SK-N-MC (cell line): Measurements from ENCODE around the gene SLC6A9.

Experiments
- DNase-seq: peaks from one replicate; pipeline ENCODE4 v3.0.0-alpha.2; 2011; ENCODE audit warnings: low read depth, low spot score
- H3K27ac ChIP-seq: fragments of 200-600 bp; sonication (generic); 2 replicates; pipeline ENCODE4 v1.5.1; 2016; ENCODE audit warnings: mixed run types
- H3K36me3 ChIP-seq: fragments of 200-600 bp; sonication (generic); 2 replicates; pipeline ENCODE4 v1.6.1; 2017; ENCODE audit warnings: antibody characterized with exemption, low read length, mixed read lengths; ENCODE audit not compliant: insufficient read depth
- H3K4me3 ChIP-seq: fragments of 200-600 bp; sonication (generic); 2 replicates; pipeline ENCODE4 v1.5.1; 2016
- H3K9ac ChIP-seq: fragments of 200-600 bp; sonication (generic); 2 replicates; pipeline ENCODE4 v1.8.0; 2017; ENCODE audit warnings: mixed run types, mixed read lengths; ENCODE audit not compliant: insufficient read length
- H3K9me3 ChIP-seq: fragments of 200-600 bp; sonication (generic); 2 replicates; pipeline ENCODE4 v1.6.1; 2017; ENCODE audit warnings: low read depth, mild to moderate bottlenecking, antibody characterized with exemption, low read length, moderate library complexity, mixed read lengths
- EZH2 ChIP-seq: fragments of 200-600 bp; sonication (generic); IDR thresholded peaks from one replicate; pipeline ENCODE4 v1.6.1; 2017; ENCODE audit warnings: antibody characterized with exemption
- FOXP2 ChIP-seq: optimal IDR thresholded peaks from 2 replicates; pipeline ENCODE3; 2011; ENCODE audit warnings: mild to moderate bottlenecking, moderate library complexity; ENCODE audit not compliant: insufficient read depth; ENCODE audit errors: extremely low read length, control extremely low read depth
- POLR2AphosphoS5 ChIP-seq: IDR thresholded peaks from 2 replicates; pipeline ENCODE4 v1.6.1; 2012; ENCODE audit warnings: mild to moderate bottlenecking, low read depth, low read length, borderline replicate concordance

The SLC6A9 gene

DNA sequence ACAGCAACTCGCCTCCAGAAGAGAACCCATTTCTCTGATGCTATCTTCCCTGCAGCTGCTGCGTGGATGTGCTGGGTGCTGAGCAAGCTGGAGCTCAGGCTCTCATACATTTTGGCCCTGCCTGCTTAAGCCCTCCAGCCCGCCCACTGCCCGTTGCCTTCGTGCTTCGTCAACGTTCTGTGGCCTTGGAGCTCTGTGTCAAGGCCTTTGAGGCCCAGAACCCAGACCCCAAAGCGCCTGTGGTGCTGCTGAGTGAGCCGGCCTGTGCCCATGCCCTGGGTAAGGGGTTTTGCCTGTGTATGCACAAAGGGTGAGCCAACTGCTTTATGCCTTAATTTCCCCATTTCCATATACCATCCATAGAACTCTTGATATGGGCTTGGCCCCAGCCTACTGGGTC lies 60.4 kb downstream of the SLC6A9 start:
- Histone ChIP-seq H3K36me3 (peaks cover 7% of the 10 kb centered on the region; the same call in 1 of the 2 replicates), H3K9ac (no peak overlapping the region), H3K27ac (no peak overlapping the region), H3K4me3 (peak overlapping the region; percentile 91), H3K9me3 (no peaks in the 10 kb centered on the region)
- no peak for TF ChIP-seq FOXP2
- no peak for TF ChIP-seq POLR2AphosphoS5
- no peak for TF ChIP-seq EZH2
- DNase-seq = no peak

GRCh38 chr1:43970502-43970901 lies 60.8 kb downstream of the SLC6A9 start:
- TF ChIP-seq EZH2 = no peak
- TF ChIP-seq POLR2AphosphoS5 = no peak
- TF ChIP-seq FOXP2 = no peak
- H3K9ac ChIP-seq = peak overlapping the region; percentile 76
- no peak for DNase-seq
- peaks cover 6% of the 10 kb centered on the region; the same call in 1 of the 2 replicates for H3K36me3 ChIP-seq
- no peak overlapping the region for H3K27ac ChIP-seq
- H3K9me3 ChIP-seq = no peaks in the 10 kb centered on the region
- H3K4me3 ChIP-seq = peak overlapping the region; percentile 91

- peak; percentile 83 for DNase-seq
- Histone ChIP-seq H3K36me3 (peaks cover 6% of the 10 kb centered on the region; the same call in 1 of the 2 replicates), H3K9ac (peak within 1 kb of the TSS; percentile 76), H3K27ac (no peak within 1 kb of the TSS), H3K4me3 (peak within 1 kb of the TSS; percentile 91), H3K9me3 (no peaks in the 10 kb centered on the region)
- peak; percentile 67; the same call in 1 of the 2 replicates for TF ChIP-seq POLR2AphosphoS5
- no peak for TF ChIP-seq FOXP2
- no peak for TF ChIP-seq EZH2
These were observed 61.4 kb downstream of the SLC6A9 start, which contains the start of gene DPH2 for GRCh38 chr1:43969746-43970466. TSS of gene DPH2 (plus strand) at chr1:43970010. CDS start at chr1:43970176, 166 bp downstream.

GRCh38 chr1:43969416-43969745 lies 61.9 kb downstream of the SLC6A9 start:
- DNase-seq = no peak
- TF ChIP-seq FOXP2 (no peak), POLR2AphosphoS5 (no peak), EZH2 (no peak)
- H3K9ac ChIP-seq = no peak overlapping the region
- H3K27ac ChIP-seq = no peak overlapping the region
- peaks cover 6% of the 10 kb centered on the region; the same call in 1 of the 2 replicates for H3K36me3 ChIP-seq
- H3K9me3 ChIP-seq = no peaks in the 10 kb centered on the region
- H3K4me3 ChIP-seq = peak overlapping the region; percentile 91

DNA sequence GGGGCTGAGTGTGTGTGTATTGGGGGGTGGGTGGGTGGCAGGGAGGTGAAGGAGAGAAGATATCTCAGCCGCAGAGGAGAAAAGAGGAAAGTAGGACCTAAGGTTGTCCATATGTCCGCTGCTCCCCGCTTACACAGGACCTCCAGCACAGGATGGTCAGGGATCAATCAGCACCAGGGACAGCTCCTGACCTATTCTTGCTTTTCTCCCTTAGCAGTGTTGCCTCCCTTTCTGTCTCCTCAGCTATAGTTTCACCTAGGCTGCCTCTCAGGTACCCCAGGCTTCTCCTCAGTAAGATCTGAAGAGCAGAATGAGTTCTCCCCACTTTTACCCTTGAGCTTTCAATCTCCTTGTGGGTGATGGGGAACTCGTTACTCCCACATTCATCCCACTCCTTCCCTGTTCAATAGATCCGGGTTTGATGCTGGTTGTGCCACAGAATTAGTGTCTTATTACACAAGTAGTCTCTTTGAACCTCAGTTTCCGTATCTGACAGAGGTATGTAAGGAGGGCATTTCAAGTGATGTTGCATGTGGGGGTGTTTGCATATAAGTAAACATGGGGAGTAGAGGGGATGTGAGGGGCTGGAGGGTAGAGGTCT lies 62.8 kb downstream of the SLC6A9 start:
- no peaks in the 10 kb centered on the region for H3K9me3 ChIP-seq
- H3K9ac ChIP-seq = no peak overlapping the region
- no peak overlapping the region for H3K4me3 ChIP-seq
- no peak for DNase-seq
- H3K36me3 ChIP-seq = peaks cover 6% of the 10 kb centered on the region; the same call in 1 of the 2 replicates
- H3K27ac ChIP-seq = no peak overlapping the region
- TF ChIP-seq POLR2AphosphoS5 (no peak), FOXP2 (no peak), EZH2 (no peak)

GRCh38 chr1:43965316-43965715 lies 65.9 kb downstream of the SLC6A9 start:
- no peak for TF ChIP-seq POLR2AphosphoS5
- no peak for TF ChIP-seq EZH2
- no peak for TF ChIP-seq FOXP2
- H3K9me3 ChIP-seq = no peaks in the 10 kb centered on the region
- H3K36me3 ChIP-seq = no peaks in the 10 kb centered on the region; the same call in 1 of the 2 replicates
- H3K27ac ChIP-seq = no peak overlapping the region
- H3K9ac ChIP-seq = no peak overlapping the region
- no peak for DNase-seq
- no peak overlapping the region for H3K4me3 ChIP-seq

DNA sequence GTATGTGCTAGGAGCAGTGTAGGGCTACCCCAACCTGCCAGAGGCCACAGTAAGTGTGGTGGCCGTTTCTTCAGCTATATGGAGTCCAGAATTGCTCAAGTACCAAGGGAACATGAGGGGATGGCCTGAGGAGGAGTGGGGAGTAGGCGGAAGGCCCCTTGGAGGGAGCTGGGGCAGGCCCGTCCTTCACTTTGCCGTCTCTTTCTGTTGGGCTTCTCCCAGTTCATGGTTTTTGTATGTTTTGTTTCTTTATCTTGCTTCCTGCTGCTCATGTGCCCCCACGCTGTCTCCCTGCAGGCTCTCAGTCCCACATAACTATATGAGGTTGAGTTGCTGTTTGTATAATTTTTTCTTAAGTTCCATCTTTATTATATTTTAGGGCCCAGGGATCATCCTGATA lies 67.4 kb downstream of the SLC6A9 start:
- TF ChIP-seq POLR2AphosphoS5 (no peak), EZH2 (no peak), FOXP2 (no peak)
- H3K36me3 ChIP-seq = no peaks in the 10 kb centered on the region; the same call in 1 of the 2 replicates

GRCh38 chr1:43963006-43963405 lies 68.3 kb downstream of the SLC6A9 start:
- H3K9ac ChIP-seq = no peak overlapping the region
- DNase-seq = no peak
- no peaks in the 10 kb centered on the region; the same call in 1 of the 2 replicates for H3K36me3 ChIP-seq
- no peak overlapping the region for H3K27ac ChIP-seq
- no peak overlapping the region for H3K4me3 ChIP-seq
- no peaks in the 10 kb centered on the region for H3K9me3 ChIP-seq
- TF ChIP-seq FOXP2 (no peak), EZH2 (no peak), POLR2AphosphoS5 (no peak)

More for the DNA sequence above, 67.4 kb downstream of the SLC6A9 start:
- no peak for DNase-seq
- Histone ChIP-seq H3K9ac (no peak overlapping the region), H3K4me3 (no peak overlapping the region), H3K9me3 (no peaks in the 10 kb centered on the region), H3K27ac (no peak overlapping the region)
